GM12878 (cell line): Measurements from ENCODE around the gene ARID5B. TPM values are rescaled to one million over a fixed set of nuclear protein-coding genes. Genes with fewer than 3 reads are reported as not detected.
"Not testable (repeated sequence)": the region's sequence is repeated elsewhere in the genome, so short reads cannot be mapped to it uniquely, and the experiment has no call there.

ENCODE experiments used
- ATAC-seq: fragments of 200-7000 bp; cut with Tn5 transposase; 3 replicates; pipeline ENCODE4 v1.9.1; 2020; ENCODE audit warnings: mild to moderate bottlenecking, moderate library complexity
- BruUV-seq: library from RNA; stranded (reverse); fragments of 400-500 nt; replicated peaks from 2 replicates; lab custom pipeline; 2021; lab: Mats Ljungman, UMichigan
- CTCF ChIA-PET: fragments of 300-600 bp; sonication (Branson Sonifier 250); formaldehyde crosslinking; extraction: SDS; loops from one replicate; lab custom pipeline; 2021; ENCODE audit warnings: inconsistent platforms; lab: Yijun Ruan, JAX
- POLR2A ChIA-PET: fragments of 350-600 bp; formaldehyde crosslinking; extraction: SDS; loops from one replicate; lab custom pipeline; 2021; ENCODE audit warnings: inconsistent platforms; lab: Charles Lee
- RAD21 ChIA-PET: fragments of 300-600 bp; sonication (Branson Sonifier 250); formaldehyde crosslinking; loops from one replicate; lab custom pipeline; 2023; ENCODE audit warnings: antibody characterized with exemption; ENCODE audit not compliant: unreplicated experiment; lab: Charles Lee
- SMC1A ChIA-PET: fragments of 300-600 bp; sonication (Branson Sonifier 250); formaldehyde crosslinking; loops from one replicate; lab custom pipeline; 2023; ENCODE audit not compliant: unreplicated experiment, uncharacterized antibody; lab: Charles Lee
- DNase-seq: peaks from one replicate; pipeline ENCODE4 v3.0.0-alpha.2; 2011; ENCODE audit warnings: low read depth, low spot score
- FAIRE-seq: peaks from 3 replicates; lab custom pipeline; 2011; peaks lifted over from hg19 to GRCh38; lab: Jason Lieb, UNC
- H2AFZ ChIP-seq: 2 replicates; pipeline ENCODE4 v1.6.0; 2011; ENCODE audit warnings: low read depth, low read length, control low read depth; ENCODE audit not compliant: control insufficient read depth
- H3K27ac ChIP-seq: 2 replicates; pipeline ENCODE4 v1.5.1; 2011; ENCODE audit warnings: control low read depth; ENCODE audit not compliant: control insufficient read depth, insufficient read depth
- H3K27me3 ChIP-seq, 2 experiments: replicated peaks in 1 of 2; 2 replicates each; pipeline versions ENCODE4 v1.6.0 to v1.6.1; 2011; ENCODE audit warnings: low read length in 1 of 2; ENCODE audit not compliant: control insufficient read depth in 2 of 2, insufficient read depth in 2 of 2
- H3K36me3 ChIP-seq, 2 experiments: 2 replicates each; pipeline ENCODE4 v1.5.1; 2011; ENCODE audit warnings: low read length in 1 of 2; ENCODE audit not compliant: control insufficient read depth in 2 of 2, insufficient read depth in 2 of 2
- H3K4me1 ChIP-seq: 2 replicates; pipeline ENCODE4 v1.6.1; 2011; ENCODE audit warnings: mild to moderate bottlenecking, low read length, moderate library complexity, mixed read lengths; ENCODE audit not compliant: control insufficient read depth, insufficient read depth
- H3K4me2 ChIP-seq: 2 replicates; pipeline ENCODE4 v1.6.0; 2011; ENCODE audit warnings: control low read depth; ENCODE audit not compliant: control insufficient read depth, insufficient read depth
- H3K4me3 ChIP-seq: fragments of 200-600 bp; sonication (generic); 2 replicates; pipeline ENCODE4 v1.5.1; 2016
- H3K79me2 ChIP-seq: 2 replicates; pipeline ENCODE4 v1.6.0; 2011; ENCODE audit warnings: low read length; ENCODE audit not compliant: control insufficient read depth, insufficient read depth
- H3K9ac ChIP-seq: 2 replicates; pipeline ENCODE4 v1.8.0; 2011; ENCODE audit warnings: low read length, control low read depth, mixed read lengths; ENCODE audit not compliant: control insufficient read depth, insufficient read depth
- H3K9me3 ChIP-seq: replicated peaks from 3 replicates; pipeline ENCODE4 v1.5.1; 2011; ENCODE audit warnings: mild to moderate bottlenecking, low read length; ENCODE audit not compliant: control insufficient read depth, insufficient read depth
- H4K20me1 ChIP-seq: 2 replicates; pipeline ENCODE4 v1.6.0; 2011; ENCODE audit not compliant: control insufficient read depth, insufficient read depth
- CBX3 ChIP-seq: fragments of 200-600 bp; sonication (generic); IDR thresholded peaks from 2 replicates; pipeline ENCODE4 v1.6.1; 2016; ENCODE audit warnings: low read depth, borderline replicate concordance
- CREB1 ChIP-seq: IDR thresholded peaks from 2 replicates; pipeline ENCODE4 v1.6.1; 2012; ENCODE audit warnings: low read depth, mild to moderate bottlenecking, inconsistent platforms
- FOXK2 ChIP-seq: fragments of 450-650 bp; IDR thresholded peaks from 2 replicates; pipeline ENCODE4 v1.6.1; 2017; ENCODE audit warnings: mild to moderate bottlenecking, moderate library complexity
- IRF4 ChIP-seq: IDR thresholded peaks from 2 replicates; pipeline ENCODE4 v1.6.1; 2011; ENCODE audit warnings: low read depth, low read length
- NFYA ChIP-seq: IDR thresholded peaks from 2 replicates; pipeline ENCODE4 v1.6.1; 2011; ENCODE audit warnings: low read depth, mild to moderate bottlenecking, low read length, improper control_type of control experiment, borderline replicate concordance
- NKRF ChIP-seq: fragments of 450-650 bp; conservative IDR thresholded peaks from 2 replicates; pipeline ENCODE4 v1.6.1; 2017; ENCODE audit warnings: mild to moderate bottlenecking, moderate library complexity
- NR2C1 ChIP-seq: fragments of 450-650 bp; IDR thresholded peaks from 2 replicates; pipeline ENCODE4 v1.6.1; 2017; ENCODE audit warnings: antibody characterized with exemption, mild to moderate bottlenecking, moderate library complexity
- PAX8 ChIP-seq: fragments of 450-650 bp; IDR thresholded peaks from 2 replicates; pipeline ENCODE4 v1.6.1; 2017; ENCODE audit warnings: mild to moderate bottlenecking, moderate library complexity
- PKNOX1 ChIP-seq: fragments of 450-650 bp; IDR thresholded peaks from 2 replicates; pipeline ENCODE4 v1.6.1; 2016; ENCODE audit warnings: mild to moderate bottlenecking
- RBBP5 ChIP-seq: fragments of 200-600 bp; sonication (generic); conservative IDR thresholded peaks from 2 replicates; pipeline ENCODE4 v1.6.1; 2016
- SUPT20H ChIP-seq: IDR thresholded peaks from 2 replicates; pipeline ENCODE4 v1.6.1; 2011; ENCODE audit warnings: low read depth, mild to moderate bottlenecking, low read length, moderate library complexity, borderline replicate concordance; ENCODE audit not compliant: control insufficient read depth
- ZNF274 ChIP-seq: IDR thresholded peaks from one replicate; pipeline ENCODE4 v1.8.0; 2011; ENCODE audit not compliant: insufficient read length, insufficient read depth
- WGBS: methylation state at CpG from one replicate; pipeline ENCODE4 v1.1.6; 2016; ENCODE audit warnings: low lambda C conversion rate; ENCODE audit not compliant: insufficient replicate concordance, insufficient coverage; ENCODE audit errors: missing lambda C conversion rate; 5-methylcytosine and 5-hydroxymethylcytosine counted together
- in situ Hi-C: fragments of 300-500 bp; cut with MboI; formaldehyde crosslinking; loops from 9 replicates; pipeline ENCODE4 v1.14.3; 2018; ENCODE audit warnings: mixed read lengths
- intact Hi-C: fragments of 100-400 bp; cut with micrococcal nuclease; formaldehyde crosslinking; loops from one replicate; pipeline ENCODE4 v1.14.2; 2022; ENCODE audit not compliant: unreplicated experiment
- polyA plus RNA-seq, 11 experiments: library from polyadenylated mRNA; depleted of rRNA in 4 of 11; unstranded in 6 of 11; stranded (reverse) in 5 of 11; fragments of >200 nt; fragmentation: Nextera tagmentation in 4 of 11; fragmentation: Illumina TruSeq in 1 of 11; extraction: Ambion mirVana in 4 of 11; extraction: Trizol in 1 of 11; gene quantifications; 1 replicate in 1 of 11; 2 replicates in 10 of 11; pipeline versions ENCODE4 v1.2.1 to v1.2.3, GENCODE V29; 2011 to 2016; ENCODE audit warnings: inconsistent platforms in 2 of 11, missing spikeins in 2 of 11, low read depth in 1 of 11
- total RNA-seq, 4 experiments: library from RNA; depleted of rRNA in 3 of 4; stranded (reverse); fragments of >200 nt in 3 of 4; fragmentation: Illumina TruSeq in 1 of 4; extraction: Trizol in 1 of 4; gene quantifications; 2 replicates each; pipeline versions ENCODE4 v1.2.1 to v1.2.3, GENCODE V29; 2013 to 2021

Gene ARID5B
- total and polyA plus RNA-seq, 10 of the 15 experiments (the other 5 are each of a cell fraction or from before 2014, with no cell fraction given): 2.7 to 8.5 (median 6.1) TPM

GRCh38 chr10:62028502-62028842 is 127.0 kb downstream of the ARID5B start:
- CTCF ChIA-PET: interaction anchor here (1.1 to 1.7 kb wide), 2 partner anchors 9 to 10 kb away, joined by 3 read pairs; no protein-coding TSS in a partner anchor
- H3K4me1 ChIP-seq, H2AFZ ChIP-seq, BruUV-seq, in situ Hi-C loops, H3K79me2 ChIP-seq, ATAC-seq, POLR2A ChIA-PET, H3K36me3 ChIP-seq, H3K9ac ChIP-seq, H3K27ac ChIP-seq, H3K9me3 ChIP-seq, DNase-seq, RAD21 ChIA-PET, H4K20me1 ChIP-seq, FAIRE-seq, H3K4me2 ChIP-seq, H3K4me3 ChIP-seq, H3K27me3 ChIP-seq, intact Hi-C loops: not testable (repeated sequence)
- 94% methylated on average over 5 of the region's 5 CpGs for WGBS
- SMC1A ChIA-PET: interaction anchor here (1.1 to 1.9 kb wide), 2 partner anchors 10 kb away, joined by 3 to 10 read pairs; no protein-coding TSS in a partner anchor

DNA sequence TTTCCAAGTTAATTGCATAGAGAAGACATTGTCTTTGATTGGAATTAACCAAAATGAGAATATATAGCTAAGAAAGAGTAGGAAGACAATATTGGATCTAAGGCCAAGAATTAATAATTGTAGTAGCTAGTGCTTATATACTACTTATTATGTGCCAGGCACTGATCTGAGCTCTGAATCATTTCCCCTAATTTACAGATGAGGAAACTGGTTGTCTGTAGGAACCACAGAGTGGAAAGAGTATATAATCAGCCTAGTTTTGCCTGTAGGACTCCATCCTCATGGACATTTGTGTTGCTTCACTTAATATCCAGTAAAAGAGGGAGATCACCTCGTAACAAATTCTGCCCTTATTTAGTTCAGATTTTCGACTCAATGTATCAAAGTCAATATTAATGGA is 127.9 kb downstream of the ARID5B start:
- H3K79me2 ChIP-seq: peaks cover 2% of the 10 kb centered on the region
- ChIA-PET CTCF (interaction anchor here (0.7 to 1.7 kb wide), 4 partner anchors 8 to 15 kb away, joined by 3 read pairs; no protein-coding TSS in a partner anchor), SMC1A (interaction anchor here (1.1 to 1.9 kb wide), 2 partner anchors 9 to 11 kb away, joined by 3 to 10 read pairs; no protein-coding TSS in a partner anchor), POLR2A (interaction anchor here (0.6 kb wide), 2 partner anchors 11 to 1099 kb away, joined by 3 to 6 read pairs; no protein-coding TSS in a partner anchor), RAD21 (no interaction called here)
- no peak overlapping the region for H3K27ac ChIP-seq
- TF ChIP-seq NR2C1 (no peak), NKRF (no peak), PKNOX1 (no peak), IRF4 (no peak), ZNF274 (no peak), SUPT20H (no peak), RBBP5 (no peak), NFYA (no peak), FOXK2 (no peak), CREB1 (no peak), PAX8 (no peak), CBX3 (no peak)
- H3K9me3 ChIP-seq: no peaks in the 10 kb centered on the region; the same call in 2 of the 3 replicates
- H3K36me3 ChIP-seq: peaks cover 0 to 3% of the 10 kb centered on the region in 2 experiments; a peak in 1 of 4 replicates
- in situ Hi-C loops: no loop called here
- no peak overlapping the region for H3K9ac ChIP-seq
- FAIRE-seq (no peak), DNase-seq (no peak), ATAC-seq (no peak)
- H3K27me3 ChIP-seq: no peaks in the 10 kb centered on the region
- H3K4me3 ChIP-seq: no peak overlapping the region
- no TSS peak for BruUV-seq
- intact Hi-C loops: no loop called here
- peaks cover 4% of the 10 kb centered on the region for H3K4me1 ChIP-seq
- WGBS: 58% methylated on average over 2 of the region's 2 CpGs
- no peak overlapping the region for H3K4me2 ChIP-seq
- H2AFZ ChIP-seq: no peak overlapping the region
- H4K20me1 ChIP-seq: no peaks in the 10 kb centered on the region
